ENCODE results near the gene POLG.

- TF ChIP-seq CTCF (IDR thresholded peaks at IDR 0.05) (no peak), POLR2A (IDR thresholded peaks at IDR 0.05) (no peak), EP300 (IDR thresholded peaks at IDR 0.05) (no peak)
Measured at GRCh38 chr15:89364741-89365450, 30.3 kb upstream of the POLG start.
